Amniotic stem cell (primary cell): ENCODE data around the gene PPP1R1B.

Source experiments
- DNase-seq: peaks from one replicate; lab custom pipeline; 2025; lab: John Stamatoyannopoulos, UW

The PPP1R1B gene

GRCh38 chr17:39615434-39615833 lies 11.3 kb upstream of the PPP1R1B start:
- DNase-seq = no peak

- no peak for DNase-seq
These were observed 9.7 kb upstream of the PPP1R1B start for GRCh38 chr17:39617100-39617445.

GRCh38 chr17:39617446-39618245 lies 9.1 kb upstream of the PPP1R1B start:
- no peak for DNase-seq

- DNase-seq = no peak
These were observed 8.4 kb upstream of the PPP1R1B start for GRCh38 chr17:39618246-39618913.

GRCh38 chr17:39618956-39619785 lies 7.6 kb upstream of the PPP1R1B start:
- no peak for DNase-seq

GRCh38 chr17:39619786-39620101 lies 7.0 kb upstream of the PPP1R1B start:
- no peak for DNase-seq

- peak; percentile 74 for DNase-seq
These were observed 5.0 kb upstream of the PPP1R1B start for GRCh38 chr17:39621523-39622379.

GRCh38 chr17:39622380-39623006 lies 4.3 kb upstream of the PPP1R1B start:
- DNase-seq = no peak

GRCh38 chr17:39623356-39623950 lies 3.3 kb upstream of the PPP1R1B start:
- peak; percentile 18 for DNase-seq

GRCh38 chr17:39624313-39624712 lies 2.4 kb upstream of the PPP1R1B start:
- no peak for DNase-seq

- DNase-seq = no peak
These were observed 1.5 kb upstream of the PPP1R1B start for GRCh38 chr17:39625198-39625785.

- DNase-seq = no peak
These were observed 427 bp downstream of the PPP1R1B start for GRCh38 chr17:39627047-39627711.

- no peak for DNase-seq
These were observed 1.2 kb downstream of the PPP1R1B start for GRCh38 chr17:39627712-39628516.

GRCh38 chr17:39628655-39629493 lies 2.1 kb downstream of the PPP1R1B start:
- DNase-seq = no peak

GRCh38 chr17:39629494-39629880 lies 2.7 kb downstream of the PPP1R1B start:
- DNase-seq = no peak

GRCh38 chr17:39629898-39630297 lies 3.1 kb downstream of the PPP1R1B start:
- no peak for DNase-seq

GRCh38 chr17:39631403-39631802 lies 4.7 kb downstream of the PPP1R1B start:
- DNase-seq = no peak
